Embryonic facial prominence (tissue), 1 donor: Measurements from ENCODE around the gene OGFOD1.

Experiments used
- DNase-seq: peaks from one replicate; pipeline ENCODE4 v3.0.0-alpha.2; 2016; ENCODE audit errors: extremely low spot score

OGFOD1 gene

DNA sequence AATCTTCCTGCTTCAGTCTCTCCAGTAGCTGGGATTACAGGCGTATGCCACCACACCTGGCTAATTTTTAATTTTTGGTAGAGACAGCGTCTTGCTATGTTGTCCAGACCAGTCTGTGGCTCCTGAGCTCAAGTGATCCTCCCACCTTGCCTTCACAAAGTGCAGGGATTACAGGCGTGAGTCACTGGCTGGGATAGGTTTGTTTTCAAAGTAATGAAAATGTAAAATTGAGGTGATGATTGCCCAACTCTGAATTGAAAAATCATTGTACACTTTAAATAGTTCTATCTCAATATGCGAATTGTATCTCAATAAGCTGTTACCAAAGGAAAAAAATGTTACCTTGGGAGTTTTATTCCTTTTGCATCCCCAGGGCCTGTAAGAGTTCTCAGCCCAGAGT is 24.8 kb upstream of the OGFOD1 start:
- DNase-seq: no peak

DNA sequence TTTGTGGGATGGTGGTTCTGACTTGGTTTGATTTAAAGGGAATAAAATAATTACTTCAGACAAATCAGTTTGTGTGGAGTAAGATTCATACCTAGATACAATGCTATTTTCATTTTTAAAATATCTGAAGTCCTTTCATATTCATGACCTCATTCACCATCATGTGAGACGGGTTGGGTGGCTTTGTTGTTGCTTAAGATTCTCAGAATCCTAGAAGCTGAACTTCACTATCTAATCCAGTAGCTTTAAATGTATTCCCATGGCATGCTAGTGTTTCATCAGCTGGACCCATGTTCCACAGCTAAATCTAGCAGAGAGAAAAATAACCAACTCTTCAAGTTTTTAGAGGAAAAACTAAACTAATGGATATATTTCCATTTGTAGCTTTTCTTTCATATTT is 23.3 kb upstream of the OGFOD1 start:
- no peak for DNase-seq

DNA sequence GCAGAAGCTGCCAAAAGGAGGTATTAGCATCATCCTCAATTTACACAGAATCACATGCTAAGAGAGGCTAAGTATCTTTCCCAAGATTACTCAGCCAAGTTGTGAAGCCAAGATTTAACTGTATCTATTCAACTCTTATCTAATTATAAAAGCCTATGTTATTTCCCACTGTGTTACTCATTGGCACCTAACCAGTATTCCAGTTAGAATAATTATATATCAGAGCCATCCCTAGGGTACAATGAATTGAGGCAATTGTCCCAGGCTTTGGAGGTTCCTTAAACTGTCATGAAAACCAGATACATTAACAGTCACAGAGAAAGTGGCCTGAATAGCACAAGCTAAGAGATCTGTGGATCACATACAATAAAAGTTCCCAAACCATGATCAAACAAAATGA is 15.1 kb upstream of the OGFOD1 start:
- no peak for DNase-seq

DNA sequence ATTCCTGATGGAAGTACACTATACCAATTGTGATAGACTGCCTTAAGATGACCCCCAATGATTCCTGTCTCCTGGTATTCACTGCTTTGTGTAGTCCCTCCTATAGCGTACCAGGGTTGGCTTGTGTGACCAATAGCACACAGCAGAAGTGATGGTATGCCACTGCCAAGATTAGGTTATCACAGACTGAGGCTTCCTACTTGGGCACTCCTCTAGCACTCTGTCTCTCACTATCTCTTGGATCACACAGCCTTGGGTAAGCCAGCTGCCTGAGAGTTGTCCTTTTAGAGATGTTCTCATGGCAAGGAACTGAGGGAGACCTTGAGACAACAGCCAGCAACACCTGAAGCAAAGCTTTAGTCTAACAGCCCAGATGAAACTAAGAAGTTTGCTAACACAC is 13.3 kb upstream of the OGFOD1 start:
- no peak for DNase-seq

DNA sequence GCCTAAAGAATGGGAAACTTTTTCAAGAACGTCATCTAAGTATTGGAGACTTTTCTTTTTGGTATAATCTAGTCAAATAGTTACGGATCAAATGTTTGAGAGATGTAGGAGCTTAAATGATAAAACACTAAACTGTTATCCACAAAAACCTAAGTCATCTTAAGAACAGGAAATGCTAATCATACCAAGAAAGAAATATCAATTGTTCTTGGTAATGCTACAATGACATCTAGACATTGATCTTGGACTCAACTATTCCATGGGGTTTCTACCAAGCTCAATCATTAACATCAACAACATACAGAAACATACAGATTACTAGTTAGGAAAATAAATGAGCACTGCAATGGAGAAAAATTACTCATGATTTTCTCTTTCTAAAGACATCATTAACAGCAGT is 4.1 kb upstream of the OGFOD1 start:
- no peak for DNase-seq

DNA sequence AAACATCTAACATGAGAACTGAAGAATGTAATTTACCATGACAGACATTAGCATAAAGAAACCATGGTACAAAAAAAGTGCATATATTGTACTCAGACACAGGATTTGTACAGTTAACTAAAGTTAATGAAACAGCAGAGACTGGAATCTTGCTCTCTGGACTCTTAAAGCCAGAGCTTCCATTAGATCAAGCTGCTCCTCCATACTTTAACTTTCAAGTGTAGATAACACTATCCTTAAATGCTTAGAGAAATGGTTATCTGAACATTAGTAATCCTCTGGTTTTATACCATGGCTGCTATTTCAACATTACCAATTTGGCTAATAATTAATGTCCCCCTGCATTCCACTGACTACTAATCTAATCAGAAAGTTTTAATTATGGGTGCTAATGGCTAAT is 3.3 kb upstream of the OGFOD1 start:
- no peak for DNase-seq

DNA sequence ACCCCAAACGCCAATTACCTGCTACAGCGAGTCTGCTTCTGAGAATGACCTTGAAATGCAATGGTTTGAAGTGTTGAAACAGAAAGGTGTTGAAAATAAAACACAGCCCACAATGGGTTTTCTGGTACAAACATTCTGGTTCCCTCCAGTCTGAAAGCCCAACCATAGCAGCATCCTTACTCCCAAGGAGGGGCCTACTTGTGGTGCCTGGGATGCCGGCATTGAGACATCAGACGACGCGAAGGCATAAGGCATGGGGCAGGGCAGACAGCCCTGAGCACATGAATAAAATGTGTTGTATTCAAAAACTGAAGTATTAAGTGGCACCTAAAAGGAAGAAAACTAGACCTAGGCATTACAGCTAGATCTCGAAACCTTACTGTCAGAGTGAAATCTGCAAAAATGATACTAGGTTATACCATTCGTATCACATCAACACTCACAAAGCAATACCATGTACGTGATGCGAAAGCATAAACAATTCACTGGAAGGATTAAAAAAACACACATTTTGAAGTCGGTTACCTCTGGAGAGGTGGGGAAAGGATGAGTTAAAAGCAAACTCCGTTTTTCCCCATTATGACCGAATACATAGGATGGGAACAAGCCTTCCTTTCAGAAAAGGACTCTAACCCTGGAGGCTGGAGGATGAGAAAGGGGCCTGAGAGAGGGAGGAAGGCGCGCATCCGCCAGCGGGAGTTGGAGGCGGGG is 924 bp upstream of the OGFOD1 start:
- no peak for DNase-seq

DNA sequence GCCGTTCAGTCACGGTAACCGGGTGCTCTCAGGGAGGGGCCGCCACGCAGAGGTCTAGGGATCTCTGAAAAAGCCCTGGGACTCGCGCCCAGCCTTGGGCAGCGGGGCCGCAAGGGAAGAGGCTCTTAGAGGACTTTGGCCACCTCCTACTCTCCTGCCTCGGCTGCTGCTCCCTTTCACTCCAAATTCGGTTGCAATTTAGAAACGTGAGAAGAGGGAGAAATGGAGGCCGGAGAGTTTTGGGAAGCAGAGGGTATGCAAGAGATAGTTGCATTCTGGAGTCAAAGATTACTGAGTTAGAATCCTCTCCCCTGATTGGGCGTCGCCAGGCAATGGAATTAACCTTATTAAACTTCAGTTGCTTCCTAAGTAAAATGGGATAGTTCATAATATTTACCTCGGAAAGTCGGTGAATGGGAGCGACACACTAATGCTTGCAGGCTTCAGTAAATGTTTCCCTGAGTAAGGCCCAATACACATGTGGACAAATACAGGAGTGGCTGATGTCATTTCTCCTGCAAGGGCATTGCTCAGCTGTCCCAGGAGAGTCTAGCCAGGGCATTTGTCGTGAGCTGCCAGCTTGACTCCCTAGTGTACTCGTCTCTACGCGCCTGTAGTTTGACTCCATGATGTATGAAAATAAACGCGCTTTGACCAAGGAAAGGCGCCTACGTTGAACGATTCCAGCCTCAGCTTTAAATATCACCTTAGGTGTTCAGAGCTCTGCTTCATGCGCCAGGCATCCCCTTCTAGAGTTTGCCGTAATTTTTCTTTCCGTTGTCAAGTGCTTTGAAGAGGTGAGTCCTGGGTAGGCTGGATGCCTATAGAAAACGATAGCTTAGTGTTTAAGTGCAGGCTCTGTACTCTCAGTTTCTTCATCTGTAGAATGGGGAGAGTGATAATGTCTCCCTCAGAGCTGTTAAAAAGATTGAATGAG is 667 bp downstream of the OGFOD1 start:
- no peak for DNase-seq

DNA sequence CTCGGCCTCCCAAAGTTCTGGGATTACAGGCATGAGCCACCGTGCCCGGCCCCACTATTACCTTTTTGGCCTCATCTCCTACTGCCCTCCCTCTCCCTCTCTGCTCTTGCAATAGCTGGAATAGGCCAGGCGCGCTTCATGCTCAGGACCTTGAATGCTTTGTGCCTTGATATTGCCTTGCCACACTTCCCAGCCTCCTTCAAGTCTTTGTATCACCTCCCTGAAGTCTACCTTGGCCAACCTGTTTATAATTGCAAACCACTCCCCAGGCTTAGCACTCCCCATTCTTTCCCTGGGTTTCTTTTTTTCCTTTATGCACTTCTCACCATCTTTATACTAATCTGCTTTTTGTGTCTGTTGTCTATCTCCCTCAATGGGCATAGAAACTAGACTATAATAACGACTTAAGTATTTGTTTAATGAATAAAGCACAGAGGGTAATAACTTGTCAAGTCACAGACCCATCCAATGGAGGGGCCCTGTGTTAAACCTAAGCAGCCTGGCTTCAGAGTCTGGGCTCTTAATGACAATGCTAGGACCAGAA is 6.6 kb downstream of the OGFOD1 start:
- no peak for DNase-seq

DNA sequence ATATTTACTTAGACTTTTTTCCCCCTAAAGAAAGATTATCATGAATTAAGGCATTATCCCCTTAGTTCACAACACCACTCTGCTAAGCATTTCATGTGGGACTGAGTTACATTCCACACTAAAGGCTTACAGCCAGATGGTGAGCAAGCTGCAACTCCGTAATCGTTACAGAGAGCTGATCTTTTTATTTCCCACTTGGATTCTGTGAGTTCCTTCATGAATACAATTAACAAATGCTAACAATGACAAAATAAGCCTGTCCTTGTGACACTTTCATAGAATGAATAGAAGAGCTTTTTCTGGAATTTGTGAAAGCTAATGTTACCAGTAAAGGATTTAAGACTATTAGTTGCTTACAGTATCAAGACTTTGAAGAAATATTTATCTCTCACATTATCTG is 8.7 kb downstream of the OGFOD1 start:
- DNase-seq: no peak

DNA sequence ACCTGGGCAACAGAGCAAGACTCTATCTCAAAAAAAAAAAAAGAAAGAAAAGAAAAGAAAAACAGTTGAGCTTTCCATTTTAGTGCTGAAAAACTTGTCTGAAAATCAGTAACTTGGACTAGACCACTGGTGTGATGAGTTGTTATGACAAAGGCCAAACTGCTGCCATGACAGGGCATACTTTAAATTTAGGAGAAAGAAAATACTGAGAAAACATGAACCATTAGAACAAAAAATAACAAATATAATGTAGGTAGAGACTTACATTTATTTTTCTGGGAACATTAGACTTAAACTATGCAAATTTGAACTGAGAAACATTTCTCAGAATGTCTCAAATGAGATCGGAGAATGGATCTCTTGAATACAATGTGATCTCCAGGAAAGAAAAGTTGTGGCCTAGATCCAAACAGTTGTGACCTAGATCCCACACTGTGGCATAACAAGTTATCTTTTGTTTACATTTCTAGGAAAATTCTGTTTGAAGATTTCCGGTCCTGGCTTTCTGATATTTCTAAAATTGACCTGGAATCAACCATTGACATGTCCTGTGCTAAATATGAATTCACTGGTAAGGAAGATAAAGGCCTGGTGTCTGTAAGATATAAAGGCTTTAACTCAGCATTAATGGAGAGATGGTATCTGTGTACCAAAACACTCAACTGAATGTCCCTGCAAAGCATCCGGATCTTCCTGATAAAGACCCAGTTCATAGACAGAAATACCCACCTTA is 10.9 kb downstream of the OGFOD1 start:
- no peak for DNase-seq

DNA sequence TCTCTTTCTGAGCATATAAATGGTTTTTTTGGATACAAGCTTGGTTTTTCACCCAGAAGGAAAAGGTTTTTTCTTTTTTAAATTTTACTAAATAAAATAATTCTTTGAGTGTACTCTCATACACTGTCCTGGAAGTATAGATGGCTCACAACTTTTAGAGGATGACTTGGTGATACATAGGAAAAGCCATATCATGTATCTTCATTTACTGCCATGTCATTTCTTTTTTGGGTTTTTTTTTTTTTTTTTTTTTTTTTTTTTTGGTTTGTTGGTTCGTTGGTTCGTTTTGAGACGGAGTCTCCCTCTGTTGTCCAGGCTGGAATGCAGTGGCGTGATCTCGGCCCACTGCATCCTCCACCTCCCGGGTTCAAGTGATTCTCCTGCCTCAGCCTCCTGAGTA is 11.8 kb downstream of the OGFOD1 start:
- DNase-seq: no peak

DNA sequence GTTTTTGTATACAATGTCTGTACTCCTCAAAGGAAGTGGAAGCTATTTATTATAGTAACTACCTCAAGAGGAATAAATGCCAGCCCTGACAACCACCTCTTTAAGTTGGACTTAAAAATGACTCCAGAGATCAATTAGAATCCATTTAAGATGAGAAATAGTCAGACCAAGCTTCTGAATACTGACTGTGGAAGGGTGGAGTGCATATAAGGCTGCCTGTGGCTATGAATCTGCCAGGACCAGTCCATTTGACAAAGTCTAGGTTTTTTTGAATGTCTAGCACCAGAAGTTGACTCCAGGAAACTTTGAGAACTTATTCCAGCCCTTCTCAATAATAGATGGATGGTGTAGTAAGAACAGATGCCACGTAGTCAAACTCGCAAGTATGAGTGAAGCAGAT is 15.0 kb downstream of the OGFOD1 start:
- no peak for DNase-seq

DNA sequence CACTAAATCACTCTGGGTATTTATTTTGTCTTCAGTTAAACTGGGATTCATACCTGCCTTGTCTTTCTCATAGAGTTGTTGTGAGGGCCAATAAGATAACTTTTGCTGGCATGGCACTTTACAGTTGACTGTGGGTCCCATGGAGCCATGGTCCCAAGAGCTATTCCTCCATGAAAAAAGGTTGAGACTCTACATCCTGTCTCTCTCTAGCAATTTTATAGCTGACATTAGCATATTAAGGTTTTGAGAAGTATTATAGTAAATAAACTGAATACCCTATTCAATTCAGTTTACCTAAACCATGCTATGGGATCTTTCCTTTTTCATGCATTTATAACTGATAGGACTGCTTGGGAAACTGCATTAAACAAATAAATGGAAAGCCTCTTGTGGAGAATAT is 17.4 kb downstream of the OGFOD1 start:
- DNase-seq: no peak

DNA sequence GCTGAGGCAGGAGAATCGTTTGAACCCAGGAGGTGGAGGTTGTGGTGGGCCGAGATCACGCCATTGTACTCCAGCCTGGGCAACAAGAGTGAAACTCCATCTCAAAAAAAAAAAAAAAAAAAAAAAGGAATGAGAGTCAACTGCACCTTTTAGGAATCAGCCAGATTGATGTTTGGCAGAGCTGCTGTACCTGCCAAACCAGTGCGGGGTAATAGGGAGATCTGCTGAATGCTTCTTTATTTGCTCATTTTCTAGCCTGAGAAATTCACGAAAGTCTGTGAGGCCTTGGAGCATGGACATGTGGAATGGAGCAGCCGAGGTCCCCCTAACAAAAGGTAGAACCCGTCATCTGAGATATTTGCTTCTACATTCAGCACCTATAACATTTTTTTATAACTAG is 18.4 kb downstream of the OGFOD1 start:
- DNase-seq: no peak

DNA sequence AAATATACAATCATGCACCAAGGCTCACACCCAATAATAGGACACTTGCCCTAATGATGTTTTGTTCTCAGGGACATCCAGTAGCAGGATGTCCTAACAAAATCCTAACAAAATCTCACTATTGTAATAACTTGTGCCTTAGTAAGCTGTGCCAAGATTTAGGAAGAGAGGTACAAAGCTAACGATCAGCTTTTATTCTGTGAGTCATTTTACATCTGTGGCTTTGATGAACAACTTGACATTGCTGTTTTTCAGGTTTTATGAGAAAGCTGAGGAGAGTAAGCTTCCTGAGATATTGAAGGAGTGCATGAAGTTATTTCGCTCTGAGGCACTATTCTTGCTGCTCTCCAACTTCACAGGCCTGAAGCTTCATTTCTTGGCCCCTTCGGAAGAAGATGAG is 18.9 kb downstream of the OGFOD1 start:
- DNase-seq: no peak

DNA sequence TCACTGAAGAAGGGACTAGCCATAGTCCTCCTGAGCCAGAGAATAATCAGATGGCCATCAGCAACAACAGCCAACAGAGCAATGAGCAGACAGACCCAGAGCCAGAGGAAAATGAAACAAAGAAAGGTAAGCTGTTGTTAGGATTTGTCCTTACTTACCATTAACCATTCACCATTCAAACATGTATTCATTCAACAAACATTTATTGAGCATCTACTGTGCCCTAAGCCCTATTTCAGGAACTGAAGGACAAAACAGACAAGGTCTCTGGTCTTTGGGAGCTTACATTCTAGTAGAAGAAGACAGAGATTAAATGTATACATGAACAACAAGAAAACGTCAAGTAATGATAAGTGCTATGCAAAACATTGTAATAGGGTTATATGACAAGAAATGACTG is 19.3 kb downstream of the OGFOD1 start:
- no peak for DNase-seq

DNA sequence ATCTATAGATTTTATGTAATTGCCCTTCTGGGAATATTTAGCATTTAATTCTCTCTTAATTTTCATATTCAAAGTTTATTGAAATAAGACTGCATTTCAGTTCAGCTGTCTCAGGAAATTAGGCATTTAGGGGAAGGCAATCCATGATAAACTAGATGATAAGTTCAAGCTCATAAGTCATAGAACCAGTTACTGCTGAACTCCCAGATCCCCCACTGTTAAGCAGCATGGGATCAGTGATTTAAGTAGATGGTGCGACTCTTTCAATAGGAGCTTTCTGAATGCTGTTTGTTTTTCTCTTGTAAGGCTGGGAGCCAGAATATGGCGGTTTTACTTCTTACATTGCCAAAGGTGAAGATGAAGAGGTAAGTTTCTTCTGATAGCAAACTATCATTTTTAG is 23.8 kb downstream of the OGFOD1 start:
- no peak for DNase-seq

DNA sequence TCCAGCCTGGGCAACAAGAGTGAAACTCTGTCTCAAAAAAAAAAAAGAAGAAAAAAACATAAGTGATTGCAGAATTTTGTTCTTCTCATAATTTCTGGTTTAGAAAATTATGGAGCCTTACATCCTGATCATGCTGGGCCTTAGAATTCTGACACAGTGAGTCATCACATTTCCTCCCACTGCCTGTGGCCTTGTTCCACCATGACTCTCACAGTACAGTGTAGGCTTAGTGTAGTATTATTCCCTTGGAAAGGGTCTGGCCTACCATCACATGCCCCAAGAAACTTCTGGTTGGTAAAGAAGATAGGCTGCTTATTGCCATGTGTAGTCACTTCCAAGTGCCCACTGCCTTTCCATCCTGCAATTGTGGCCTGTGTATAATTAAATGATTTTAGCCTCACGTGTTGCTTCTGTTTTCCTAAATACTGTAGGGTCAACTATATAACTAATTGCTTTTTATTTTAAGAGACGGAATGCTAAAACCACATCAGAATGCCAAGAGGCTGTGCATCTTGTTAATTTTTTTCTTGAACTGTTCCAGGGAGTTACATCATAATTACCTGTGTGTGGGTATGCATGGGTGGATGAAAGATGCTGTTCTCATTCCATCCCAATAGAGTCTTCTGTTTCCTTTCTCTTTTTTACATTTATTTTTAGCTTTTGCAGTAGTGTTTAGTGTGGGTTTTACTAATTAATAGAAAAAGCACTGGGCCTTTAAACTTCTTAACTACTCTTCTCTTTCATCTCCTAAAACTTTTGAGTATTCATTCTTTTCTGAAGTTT is 25.9 kb downstream of the OGFOD1 start:
- DNase-seq: no peak

DNA sequence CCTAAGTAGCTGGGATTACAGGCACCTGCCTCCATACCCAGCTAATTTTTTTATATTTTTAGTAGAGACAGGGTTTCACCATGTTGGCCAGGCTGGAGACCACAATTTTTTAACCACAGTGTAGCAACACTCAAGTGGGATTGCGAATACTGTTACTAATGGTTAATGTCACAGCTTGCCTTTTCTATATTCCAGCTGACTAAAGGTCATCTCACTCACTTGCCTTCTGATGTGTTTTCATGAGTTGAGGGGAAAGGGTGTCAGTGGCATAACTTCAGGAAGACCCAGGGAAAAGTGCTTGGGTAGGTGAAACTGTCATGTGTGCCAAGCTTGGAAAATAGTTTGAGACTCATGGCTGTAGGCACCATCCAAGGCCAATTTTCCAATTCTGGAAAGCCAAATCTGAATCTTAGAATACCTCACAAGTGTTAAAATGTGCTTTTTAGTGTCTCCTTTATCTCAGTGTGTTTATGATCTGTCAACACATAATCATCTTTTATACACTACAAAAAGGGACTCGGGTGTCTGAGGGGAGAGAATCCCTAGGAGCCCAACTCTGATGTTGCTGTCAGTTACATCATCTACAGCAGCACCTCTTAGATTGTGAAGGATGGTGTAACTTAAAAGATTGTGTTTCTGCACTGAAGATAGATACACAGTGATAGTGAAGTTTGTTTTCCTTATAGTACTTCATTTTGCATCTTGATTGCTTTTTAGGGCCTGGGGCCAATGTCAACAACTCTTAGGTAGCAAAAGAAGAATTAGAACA is 27.1 kb downstream of the OGFOD1 start:
- no peak for DNase-seq

DNA sequence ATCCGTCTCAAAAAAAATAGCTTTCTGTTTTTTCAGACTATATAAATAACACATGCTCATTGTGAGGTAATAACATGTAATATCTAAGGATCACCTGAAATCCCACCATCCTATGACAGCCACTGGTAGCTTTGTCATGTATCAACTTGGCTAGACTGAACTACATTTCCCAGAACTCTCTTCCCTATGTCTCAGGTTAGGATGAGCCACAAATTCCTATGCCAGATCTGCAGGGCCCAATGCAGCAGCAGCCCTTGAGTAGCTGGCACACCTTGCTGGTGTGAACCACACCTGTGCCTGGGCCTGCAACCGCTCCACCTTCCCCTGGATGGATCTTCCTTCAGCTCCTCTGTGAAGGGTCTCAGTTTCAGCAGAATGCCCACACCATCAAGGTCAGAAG is 28.1 kb downstream of the OGFOD1 start:
- DNase-seq: no peak
